ENCODE results near the gene RNF144A.
"Not testable (repeated sequence)": the region's sequence is repeated elsewhere in the genome, so short reads cannot be mapped to it uniquely, and the experiment has no call there.

Gene RNF144A

DNA sequence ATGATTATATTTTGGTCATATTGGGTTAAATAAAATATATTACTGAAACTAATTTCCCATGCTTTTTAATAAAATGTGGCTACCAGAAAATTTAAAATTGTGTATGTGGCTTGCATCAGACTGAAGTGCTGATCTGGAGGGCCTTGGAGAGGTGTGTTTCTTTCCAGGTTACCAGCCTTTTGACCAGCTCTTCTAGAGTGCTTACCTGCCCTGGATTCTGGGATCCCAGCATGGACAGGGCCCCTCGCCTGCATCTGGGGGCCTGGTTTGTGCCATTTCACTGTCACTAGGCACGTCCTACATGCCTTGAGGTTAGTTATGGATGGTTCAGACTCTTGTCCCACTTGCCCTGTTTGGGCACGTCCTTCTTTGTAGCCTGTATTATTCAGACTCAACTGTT lies 10.5 kb downstream of the RNF144A start:
- in situ Hi-C loops (cut with MboI; ENCODE audit: low sequenced_read_pairs): no loop called here

DNA sequence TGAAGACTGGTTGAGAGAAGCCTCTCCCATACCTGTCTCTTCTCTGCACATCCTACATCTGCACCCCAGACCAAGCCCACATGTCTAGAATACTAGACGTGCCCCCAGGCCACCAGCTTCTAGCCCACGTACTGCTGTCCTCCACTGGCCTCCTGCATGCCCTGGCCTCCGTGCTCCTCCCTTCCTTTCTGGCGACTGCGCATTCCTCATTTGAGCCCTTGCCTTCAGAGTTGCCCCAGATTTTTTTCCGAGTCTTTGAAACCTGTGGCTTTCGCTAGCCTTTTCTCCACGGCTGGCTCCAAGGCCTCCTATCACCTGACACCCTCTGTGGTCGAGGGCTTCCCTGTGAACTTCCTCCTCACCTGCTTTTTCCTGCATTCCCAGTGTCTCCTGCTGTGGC lies 11.2 kb downstream of the RNF144A start:
- in situ Hi-C loops (cut with MboI; ENCODE audit: low sequenced_read_pairs): no loop called here

DNA sequence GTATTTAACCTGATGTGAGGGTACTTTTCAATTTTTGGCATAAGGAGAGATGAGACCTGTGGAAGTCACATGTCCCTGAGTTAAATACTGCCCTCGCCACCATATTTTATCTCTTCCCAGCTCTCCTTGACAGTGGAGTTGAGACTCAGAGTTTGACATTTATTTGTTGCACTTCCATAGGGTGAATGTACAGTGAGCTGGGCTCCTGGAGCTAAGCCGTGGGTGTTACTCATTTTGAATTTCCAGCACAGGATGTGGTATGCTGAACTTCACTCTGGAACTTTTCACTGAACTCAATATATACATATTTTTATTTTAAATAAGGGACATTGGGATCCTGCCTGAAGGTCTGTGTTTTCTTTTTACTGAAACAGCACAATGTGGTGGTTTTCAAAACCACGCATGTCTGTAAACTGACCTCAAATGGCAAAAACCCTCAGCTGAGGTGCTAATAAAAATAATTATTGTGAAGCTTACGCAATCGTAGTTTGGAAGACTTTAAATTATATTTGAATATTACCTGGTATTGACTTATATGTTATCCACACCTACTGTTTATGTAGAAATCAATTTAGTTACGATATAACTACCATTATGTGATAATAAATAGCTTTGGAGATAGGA lies 12.1 kb downstream of the RNF144A start:
- in situ Hi-C loops (cut with MboI; ENCODE audit: low sequenced_read_pairs): no loop called here

DNA sequence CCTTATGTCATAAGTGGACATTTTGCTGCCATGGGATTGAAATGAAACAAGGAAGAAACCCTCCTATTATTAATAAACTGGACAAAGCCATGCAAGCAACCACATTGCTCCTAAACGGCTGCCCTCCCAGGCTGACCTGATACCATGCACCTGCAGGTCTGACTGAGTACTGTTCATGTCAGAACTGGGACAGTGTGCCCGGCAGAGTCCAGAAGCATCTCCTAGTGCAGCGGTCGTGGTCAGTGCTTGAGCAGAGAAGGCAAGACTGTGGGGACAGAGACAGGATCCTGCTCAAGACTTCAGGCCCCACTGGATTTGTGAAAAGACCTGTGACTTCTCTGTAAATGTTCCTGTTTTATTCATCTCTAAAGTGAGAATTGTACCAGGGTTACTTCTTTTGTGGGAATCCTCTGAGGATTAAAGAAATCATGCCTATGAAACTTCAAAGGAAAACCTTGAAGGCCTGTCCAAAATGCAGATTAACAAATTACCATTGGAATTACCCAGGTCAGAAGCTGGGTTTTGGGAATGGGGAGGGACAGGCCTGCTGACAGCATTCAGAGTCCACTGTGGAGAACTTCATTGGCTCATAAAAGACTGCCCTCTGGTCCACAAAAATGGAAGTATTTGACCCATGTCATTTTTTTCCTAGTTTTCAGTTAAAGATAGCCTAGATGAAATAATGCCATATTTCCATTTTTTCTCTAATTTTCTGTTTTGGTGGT lies 13.9 kb downstream of the RNF144A start:
- in situ Hi-C loops (cut with MboI; ENCODE audit: low sequenced_read_pairs): no loop called here

- in situ Hi-C loops (cut with MboI; ENCODE audit: low sequenced_read_pairs): no loop called here
Measured at GRCh38 chr2:6931753-6932152, 14.5 kb downstream of the RNF144A start.

- in situ Hi-C loops (cut with MboI; ENCODE audit: low sequenced_read_pairs): no loop called here
Measured at GRCh38 chr2:6932206-6932605, 15.0 kb downstream of the RNF144A start.

DNA sequence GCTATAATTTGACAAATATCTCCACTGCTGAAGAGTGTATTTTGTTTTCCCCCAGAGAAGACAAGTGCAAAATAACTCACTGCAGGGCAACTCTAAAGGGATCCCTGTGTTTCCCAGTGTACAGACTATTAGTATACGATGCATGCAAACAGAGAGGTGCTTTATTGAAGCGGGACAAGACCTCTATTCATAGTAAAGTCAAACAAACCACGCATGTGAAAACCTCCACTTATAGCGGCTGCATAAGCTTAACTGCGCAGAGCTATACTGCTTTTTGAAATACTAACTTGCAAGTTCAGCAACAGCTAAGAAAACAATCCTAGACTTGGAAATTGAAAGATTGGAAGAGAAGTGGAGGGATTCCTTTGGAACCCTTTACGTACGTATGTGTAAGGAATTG lies 15.6 kb downstream of the RNF144A start:
- in situ Hi-C loops (cut with MboI; ENCODE audit: low sequenced_read_pairs): no loop called here

DNA sequence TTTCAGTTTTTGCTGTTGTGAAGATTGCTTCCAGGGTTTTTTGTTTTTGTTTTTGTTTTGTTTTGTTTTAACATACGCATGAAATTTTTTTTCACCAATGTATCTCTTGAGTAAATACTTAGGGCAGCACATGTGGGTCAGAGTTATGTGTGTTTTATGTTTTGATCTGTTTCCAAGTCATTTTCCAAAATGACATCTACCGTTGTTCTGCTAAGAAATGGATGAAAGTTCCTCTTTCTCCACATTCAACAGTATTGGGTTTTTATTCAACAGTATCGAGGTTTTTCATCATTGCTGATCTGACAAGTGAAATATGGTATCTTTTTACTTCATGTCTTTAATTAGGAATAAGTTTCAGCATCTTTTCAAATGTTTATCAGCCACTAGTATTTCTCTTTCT lies 16.7 kb downstream of the RNF144A start:
- in situ Hi-C loops (cut with MboI; ENCODE audit: low sequenced_read_pairs): no loop called here

GRCh38 chr2:6934345-6934744 lies 17.1 kb downstream of the RNF144A start:
- in situ Hi-C loops (cut with MboI; ENCODE audit: low sequenced_read_pairs): no loop called here

DNA sequence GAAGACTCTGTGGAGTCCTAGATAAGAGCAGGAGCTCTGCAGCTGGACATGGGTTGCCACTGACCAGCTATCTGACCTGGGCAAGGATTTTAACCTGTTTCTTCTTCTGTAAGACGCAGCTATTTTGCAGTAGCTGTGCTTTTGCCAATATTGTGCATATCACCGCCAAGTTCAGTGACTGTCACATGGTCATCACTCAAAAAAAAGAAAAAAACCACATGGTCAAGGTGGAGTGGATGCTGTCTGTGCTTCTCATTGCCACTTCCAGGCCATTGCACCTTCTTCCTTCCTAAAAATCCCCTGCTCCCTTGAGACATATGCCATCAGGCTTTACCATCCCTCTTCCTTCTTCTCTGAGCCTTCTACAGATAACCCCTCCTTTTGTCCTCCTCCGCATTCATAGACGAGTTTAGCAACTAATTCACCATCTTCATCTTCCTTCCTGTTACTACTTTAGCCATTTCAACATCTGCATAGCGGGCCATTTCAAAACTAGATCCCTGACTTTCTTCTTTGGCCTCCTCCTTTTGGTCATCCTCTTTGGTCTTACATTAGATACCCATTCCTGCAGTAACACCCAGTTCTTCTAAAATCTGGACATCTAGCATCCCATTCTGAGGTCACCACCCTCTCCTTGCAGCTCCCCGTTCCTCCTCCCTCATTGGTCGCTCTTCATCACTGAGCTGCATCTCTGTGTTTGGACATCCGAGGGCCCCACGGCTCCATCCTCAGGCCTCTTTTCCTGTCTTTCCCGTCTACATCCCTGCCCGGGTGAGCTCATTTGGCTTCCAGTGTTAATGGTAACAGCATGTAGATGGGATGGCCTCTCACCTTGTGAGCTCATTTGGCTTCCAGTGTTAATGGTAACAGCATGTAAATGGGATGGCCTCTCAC lies 17.8 kb downstream of the RNF144A start:
- in situ Hi-C loops (cut with MboI; ENCODE audit: low sequenced_read_pairs): no loop called here

GRCh38 chr2:6935652-6936020 lies 18.4 kb downstream of the RNF144A start:
- in situ Hi-C loops (cut with MboI; ENCODE audit: low sequenced_read_pairs): not testable (repeated sequence)

- in situ Hi-C loops (cut with MboI; ENCODE audit: low sequenced_read_pairs): no loop called here
Measured at GRCh38 chr2:6937157-6937556, 19.9 kb downstream of the RNF144A start.

GRCh38 chr2:6937582-6937981 lies 20.4 kb downstream of the RNF144A start:
- in situ Hi-C loops (cut with MboI; ENCODE audit: low sequenced_read_pairs): no loop called here

DNA sequence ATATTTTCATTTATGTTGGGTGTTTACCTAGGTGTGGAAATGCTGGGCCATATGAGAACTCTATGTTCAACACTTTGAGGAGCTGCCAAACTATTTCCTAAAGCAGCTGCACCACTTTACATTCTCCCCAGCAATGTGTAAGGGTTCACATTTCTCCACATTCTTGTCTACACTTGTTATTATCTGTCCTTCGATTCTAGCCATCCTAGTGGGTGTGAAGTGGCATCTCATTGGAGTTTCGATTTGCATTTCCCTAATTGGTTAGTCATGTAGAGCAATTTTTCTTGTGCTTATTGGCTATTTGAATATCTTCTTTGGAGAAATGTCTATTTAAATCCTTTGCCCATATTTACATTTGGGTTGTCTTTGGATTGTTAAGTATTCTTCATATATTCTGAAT lies 21.9 kb downstream of the RNF144A start:
- in situ Hi-C loops (cut with MboI; ENCODE audit: low sequenced_read_pairs): no loop called here

DNA sequence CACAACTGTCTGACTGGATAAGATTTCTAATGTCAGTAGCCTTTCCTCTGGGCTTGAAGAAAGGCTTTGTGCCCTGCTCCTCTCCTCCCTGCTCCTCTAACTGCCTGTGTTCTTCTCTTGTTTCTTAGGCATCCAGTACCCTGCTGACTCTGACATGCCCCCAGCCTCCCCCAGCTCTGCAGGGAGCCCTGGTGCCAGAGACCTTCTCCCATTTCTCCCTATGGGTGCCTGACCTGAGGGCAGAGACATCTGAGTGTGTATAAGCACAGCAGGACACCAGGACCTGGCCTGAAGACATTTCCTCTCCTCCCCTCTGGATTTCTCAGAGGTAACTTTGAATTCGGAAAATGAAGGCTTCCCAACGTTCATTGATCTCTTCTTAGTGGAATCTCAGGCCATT lies 23.6 kb downstream of the RNF144A start:
- in situ Hi-C loops (cut with MboI; ENCODE audit: low sequenced_read_pairs): loop anchor here (10.0 kb wide), 1 partner anchor 64 kb away; no protein-coding TSS in a partner anchor

GRCh38 chr2:6941299-6942046 lies 24.3 kb downstream of the RNF144A start:
- in situ Hi-C loops (cut with MboI; ENCODE audit: low sequenced_read_pairs): loop anchor here (10.0 kb wide), 1 partner anchor 63 kb away; no protein-coding TSS in a partner anchor

DNA sequence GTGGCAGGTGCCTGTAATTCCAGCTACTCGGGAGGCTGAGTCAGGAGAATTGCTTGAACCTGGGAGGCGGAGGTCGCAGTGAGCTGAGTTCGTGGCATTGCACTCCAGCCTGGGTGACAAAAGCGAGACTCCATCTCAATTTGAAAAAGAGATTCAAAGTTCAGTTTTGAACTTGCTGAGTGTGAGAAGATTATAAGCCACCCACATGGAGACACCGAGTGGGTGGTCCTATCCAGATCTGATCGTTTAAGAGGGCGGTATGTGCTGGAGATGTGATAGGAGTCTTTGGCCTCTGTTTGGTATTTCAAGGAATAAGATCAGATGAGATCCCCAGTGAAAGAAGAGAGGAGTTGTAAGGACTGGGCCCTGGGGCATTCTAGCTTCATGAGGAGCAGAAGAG lies 25.6 kb downstream of the RNF144A start:
- in situ Hi-C loops (cut with MboI; ENCODE audit: low sequenced_read_pairs): loop anchor here (10.0 kb wide), 1 partner anchor 62 kb away; no protein-coding TSS in a partner anchor

DNA sequence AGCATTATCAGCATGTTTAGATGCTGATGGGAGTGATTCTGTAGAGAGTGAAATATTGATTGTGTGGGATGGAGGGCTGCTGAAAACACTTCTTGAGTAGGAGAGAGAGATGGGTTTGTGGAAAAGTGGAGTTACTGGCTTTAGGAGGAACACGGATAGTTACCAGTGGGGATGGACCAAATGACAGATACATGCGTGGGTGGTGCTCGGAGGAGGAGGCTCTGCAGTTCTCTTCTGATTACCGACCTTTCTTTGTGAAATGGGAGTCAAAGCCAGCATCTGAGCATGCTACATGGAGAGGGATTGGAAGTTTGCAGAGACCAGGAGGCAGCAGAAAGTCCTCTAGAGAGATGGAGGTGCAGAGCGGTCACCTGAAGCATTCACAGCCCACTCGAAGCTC lies 26.3 kb downstream of the RNF144A start:
- in situ Hi-C loops (cut with MboI; ENCODE audit: low sequenced_read_pairs): loop anchor here (10.0 kb wide), 1 partner anchor 61 kb away; no protein-coding TSS in a partner anchor

DNA sequence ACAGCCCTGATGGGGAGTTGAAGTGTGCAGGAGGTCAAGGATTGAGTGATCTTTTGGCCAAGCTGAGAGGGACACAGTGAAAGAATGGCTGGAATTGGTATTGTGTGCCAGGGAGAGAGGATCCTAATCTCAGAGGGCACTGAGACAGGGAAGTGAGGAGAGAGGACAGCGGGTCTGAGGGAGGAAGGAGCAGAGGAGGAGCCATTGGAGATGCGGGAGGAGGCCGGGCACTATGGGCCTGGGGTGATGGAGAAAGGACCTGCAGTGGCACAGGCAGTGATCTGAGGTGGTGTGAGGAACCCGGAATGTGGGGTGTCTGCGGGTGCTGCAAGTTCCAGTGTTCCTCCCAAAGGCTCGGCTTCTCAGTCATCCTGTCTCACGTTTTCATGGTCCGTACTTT lies 26.8 kb downstream of the RNF144A start:
- in situ Hi-C loops (cut with MboI; ENCODE audit: low sequenced_read_pairs): loop anchor here (10.0 kb wide), 1 partner anchor 61 kb away; no protein-coding TSS in a partner anchor

DNA sequence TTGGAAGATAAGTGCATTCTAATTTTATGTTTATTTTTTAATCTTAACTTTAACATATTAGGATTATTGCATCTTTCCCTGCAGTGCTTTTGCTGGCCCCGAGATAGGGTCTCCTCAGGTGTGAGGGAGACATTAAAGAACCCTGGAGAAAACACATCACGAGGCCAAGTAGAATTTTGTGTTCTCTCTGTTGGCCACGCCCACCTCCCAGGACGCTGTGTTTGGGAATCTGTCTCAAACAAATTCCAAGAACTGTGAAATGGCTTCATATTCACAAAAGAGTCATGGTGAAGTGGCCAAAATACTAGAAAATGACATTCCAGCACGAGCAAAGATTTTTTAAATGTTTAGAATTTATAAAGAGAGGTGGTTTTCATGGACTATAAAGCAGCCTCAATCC lies 27.3 kb downstream of the RNF144A start:
- in situ Hi-C loops (cut with MboI; ENCODE audit: low sequenced_read_pairs): loop anchor here (10.0 kb wide), 1 partner anchor 60 kb away; no protein-coding TSS in a partner anchor
